Astrocyte (in vitro differentiated cells and primary cell): Measurements from ENCODE around the gene LINGO3.

Experiments used
- EZH2 ChIP-seq: IDR thresholded peaks from 2 replicates; pipeline ENCODE4 v1.6.1; 2012; ENCODE audit warnings: mild to moderate bottlenecking, low read length, inconsistent platforms; ENCODE audit not compliant: insufficient read depth
- TF ChIP-seq, protein P1 (sequence below): IDR thresholded peaks from 2 replicates; pipeline ENCODE4 v1.5.1; 2011; ENCODE audit warnings: low read depth, mild to moderate bottlenecking, inconsistent platforms, low read length, moderate library complexity; ENCODE audit not compliant: insufficient read depth

DNA sequence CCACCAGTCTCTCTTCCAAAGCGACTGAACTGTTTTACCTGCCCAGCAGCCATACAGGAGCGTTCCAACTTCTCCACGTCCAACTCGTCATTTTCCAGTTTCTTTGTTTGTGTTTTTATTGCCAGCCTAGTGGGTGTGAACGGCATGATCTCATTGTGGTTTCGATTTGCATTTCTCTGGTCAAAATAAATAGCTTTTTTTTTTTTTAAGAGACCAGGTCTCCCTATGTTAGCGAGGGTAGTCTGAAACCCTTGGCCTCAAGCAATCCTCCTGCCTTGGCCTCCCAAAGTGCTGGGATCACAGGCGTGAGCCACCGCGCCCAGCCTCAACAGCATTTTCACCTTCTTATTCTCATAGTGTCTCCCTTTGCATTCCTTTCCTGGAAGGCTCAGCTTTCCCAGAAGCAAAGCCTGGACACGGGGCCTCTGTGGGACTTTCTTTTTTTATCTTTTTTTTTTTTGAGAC is 47.6 kb downstream of the LINGO3 start:
- TF ChIP-seq, protein P1, sequence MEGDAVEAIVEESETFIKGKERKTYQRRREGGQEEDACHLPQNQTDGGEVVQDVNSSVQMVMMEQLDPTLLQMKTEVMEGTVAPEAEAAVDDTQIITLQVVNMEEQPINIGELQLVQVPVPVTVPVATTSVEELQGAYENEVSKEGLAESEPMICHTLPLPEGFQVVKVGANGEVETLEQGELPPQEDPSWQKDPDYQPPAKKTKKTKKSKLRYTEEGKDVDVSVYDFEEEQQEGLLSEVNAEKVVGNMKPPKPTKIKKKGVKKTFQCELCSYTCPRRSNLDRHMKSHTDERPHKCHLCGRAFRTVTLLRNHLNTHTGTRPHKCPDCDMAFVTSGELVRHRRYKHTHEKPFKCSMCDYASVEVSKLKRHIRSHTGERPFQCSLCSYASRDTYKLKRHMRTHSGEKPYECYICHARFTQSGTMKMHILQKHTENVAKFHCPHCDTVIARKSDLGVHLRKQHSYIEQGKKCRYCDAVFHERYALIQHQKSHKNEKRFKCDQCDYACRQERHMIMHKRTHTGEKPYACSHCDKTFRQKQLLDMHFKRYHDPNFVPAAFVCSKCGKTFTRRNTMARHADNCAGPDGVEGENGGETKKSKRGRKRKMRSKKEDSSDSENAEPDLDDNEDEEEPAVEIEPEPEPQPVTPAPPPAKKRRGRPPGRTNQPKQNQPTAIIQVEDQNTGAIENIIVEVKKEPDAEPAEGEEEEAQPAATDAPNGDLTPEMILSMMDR = no peak
- TF ChIP-seq EZH2 = no peak
